ENCODE data around the gene FAM13A. TPM values are rescaled to one million over a fixed set of nuclear protein-coding genes. Genes with fewer than 3 reads are reported as not detected.
"Not testable (repeated sequence)": the region's sequence is repeated elsewhere in the genome, so short reads cannot be mapped to it uniquely, and the experiment has no call there.

The FAM13A gene
- total and polyA plus RNA-seq, 10 donors = 2.7 to 24.9 (median 18.3) TPM

DNA sequence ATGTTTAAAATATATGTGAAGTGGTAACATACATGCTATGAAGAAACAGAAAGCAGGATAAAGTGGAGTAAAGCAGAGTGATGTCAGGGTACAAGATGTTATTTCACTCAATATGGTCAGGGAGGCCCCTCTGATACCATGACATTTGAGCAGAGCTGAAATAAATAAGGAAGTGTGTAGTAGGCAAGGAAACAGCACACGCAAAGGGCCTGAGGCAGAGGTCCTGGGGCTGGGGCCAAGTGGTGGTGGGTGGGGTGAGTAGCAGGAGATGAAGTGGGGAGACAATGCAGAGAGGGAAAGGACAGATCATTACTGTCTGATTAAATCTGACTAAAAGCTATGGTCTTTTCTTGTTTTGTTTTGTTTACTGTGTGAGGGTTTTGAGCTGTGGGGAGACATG, 61.1 kb downstream of the FAM13A start:
- H3K9me3 ChIP-seq = no peaks in the 10 kb centered on the region
- H3K36me3 ChIP-seq = no peaks in the 10 kb centered on the region
- H3K27me3 ChIP-seq (replicated peaks in 1 of 7) = no peaks in the 10 kb centered on the region
- TF ChIP-seq, protein P1, sequence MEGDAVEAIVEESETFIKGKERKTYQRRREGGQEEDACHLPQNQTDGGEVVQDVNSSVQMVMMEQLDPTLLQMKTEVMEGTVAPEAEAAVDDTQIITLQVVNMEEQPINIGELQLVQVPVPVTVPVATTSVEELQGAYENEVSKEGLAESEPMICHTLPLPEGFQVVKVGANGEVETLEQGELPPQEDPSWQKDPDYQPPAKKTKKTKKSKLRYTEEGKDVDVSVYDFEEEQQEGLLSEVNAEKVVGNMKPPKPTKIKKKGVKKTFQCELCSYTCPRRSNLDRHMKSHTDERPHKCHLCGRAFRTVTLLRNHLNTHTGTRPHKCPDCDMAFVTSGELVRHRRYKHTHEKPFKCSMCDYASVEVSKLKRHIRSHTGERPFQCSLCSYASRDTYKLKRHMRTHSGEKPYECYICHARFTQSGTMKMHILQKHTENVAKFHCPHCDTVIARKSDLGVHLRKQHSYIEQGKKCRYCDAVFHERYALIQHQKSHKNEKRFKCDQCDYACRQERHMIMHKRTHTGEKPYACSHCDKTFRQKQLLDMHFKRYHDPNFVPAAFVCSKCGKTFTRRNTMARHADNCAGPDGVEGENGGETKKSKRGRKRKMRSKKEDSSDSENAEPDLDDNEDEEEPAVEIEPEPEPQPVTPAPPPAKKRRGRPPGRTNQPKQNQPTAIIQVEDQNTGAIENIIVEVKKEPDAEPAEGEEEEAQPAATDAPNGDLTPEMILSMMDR (IDR thresholded peaks at IDR 0.05 in 8 of 11, conservative IDR thresholded peaks at IDR 0.05 in 3 of 11) = no peak
- TF ChIP-seq POLR2A (IDR thresholded peaks at IDR 0.05) (no peak), POLR2AphosphoS5 (IDR thresholded peaks at IDR 0.05) (no peak)
- no peak for DNase-seq
- H3K4me3 ChIP-seq = no peak overlapping the region
- WGBS, 5 donors = 88 to 96% (median 94%) methylated on average over 1 of the region's 1 CpG
- no peak overlapping the region for H3K27ac ChIP-seq
- intact Hi-C loops (cut with DNase I; ENCODE audit: low total_unique reads) = no loop called here
- H3K4me1 ChIP-seq = no peaks in the 10 kb centered on the region

GRCh38 chr4:88995257-88995656, 61.7 kb downstream of the FAM13A start:
- H3K9me3 ChIP-seq; DNase-seq; H3K27ac ChIP-seq; H3K36me3 ChIP-seq; intact Hi-C loops (cut with DNase I; ENCODE audit: low total_unique reads); H3K4me1 ChIP-seq; H3K4me3 ChIP-seq; H3K27me3 ChIP-seq (replicated peaks in 1 of 7): not testable (repeated sequence)
- WGBS, 5 donors = 86 to 100% (median 98%) methylated on average over 1 of the region's 1 CpG

- Histone ChIP-seq H3K36me3 (no peaks in the 10 kb centered on the region), H3K4me1 (no peaks in the 10 kb centered on the region), H3K27me3 (replicated peaks in 1 of 7) (no peaks in the 10 kb centered on the region), H3K27ac (no peak overlapping the region), H3K9me3 (no peaks in the 10 kb centered on the region), H3K4me3 (no peak overlapping the region)
- TF ChIP-seq POLR2A (IDR thresholded peaks at IDR 0.05) = no peak
- TF ChIP-seq, protein P1 (IDR thresholded peaks at IDR 0.05 in 8 of 11, conservative IDR thresholded peaks at IDR 0.05 in 3 of 11) = no peak
- no peak for TF ChIP-seq POLR2AphosphoS5 (IDR thresholded peaks at IDR 0.05)
- intact Hi-C loops (cut with DNase I; ENCODE audit: low total_unique reads) = no loop called here
- WGBS, 5 donors = 88 to 96% (median 89%) methylated on average over 2 of the region's 2 CpGs
- DNase-seq = no peak
Measured at GRCh38 chr4:88993246-88993645, 63.7 kb downstream of the FAM13A start.

DNA sequence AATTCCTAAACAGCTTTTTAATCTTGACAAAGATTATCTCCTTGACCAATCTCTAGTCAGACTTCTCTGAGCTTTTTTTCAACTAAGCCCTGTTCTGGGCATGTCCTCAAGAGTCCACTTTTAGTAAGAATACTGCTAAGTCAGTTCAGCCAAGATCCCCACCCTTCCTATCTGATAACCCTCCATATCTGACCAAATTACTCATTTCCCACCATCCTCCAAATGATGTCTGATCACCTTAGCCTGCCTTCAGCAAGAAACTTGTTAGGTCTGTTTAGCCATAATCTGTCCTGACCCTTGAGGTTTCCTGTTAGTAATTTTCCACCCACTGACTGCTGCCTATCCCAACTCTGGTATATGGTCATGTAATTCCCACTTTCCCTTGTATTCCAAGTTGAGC, 65.2 kb downstream of the FAM13A start:
- H3K4me3 ChIP-seq = no peak overlapping the region
- H3K9me3 ChIP-seq = no peaks in the 10 kb centered on the region
- no peaks in the 10 kb centered on the region for H3K27me3 ChIP-seq (replicated peaks in 1 of 7)
- TF ChIP-seq, protein P1 (IDR thresholded peaks at IDR 0.05 in 8 of 11, conservative IDR thresholded peaks at IDR 0.05 in 3 of 11) = no peak
- TF ChIP-seq POLR2AphosphoS5 (IDR thresholded peaks at IDR 0.05) (no peak), POLR2A (IDR thresholded peaks at IDR 0.05) (no peak)
- DNase-seq = no peak
- intact Hi-C loops (cut with DNase I; ENCODE audit: low total_unique reads) = no loop called here
- no peaks in the 10 kb centered on the region for H3K36me3 ChIP-seq
- no peak overlapping the region for H3K27ac ChIP-seq
- H3K4me1 ChIP-seq = no peaks in the 10 kb centered on the region

DNA sequence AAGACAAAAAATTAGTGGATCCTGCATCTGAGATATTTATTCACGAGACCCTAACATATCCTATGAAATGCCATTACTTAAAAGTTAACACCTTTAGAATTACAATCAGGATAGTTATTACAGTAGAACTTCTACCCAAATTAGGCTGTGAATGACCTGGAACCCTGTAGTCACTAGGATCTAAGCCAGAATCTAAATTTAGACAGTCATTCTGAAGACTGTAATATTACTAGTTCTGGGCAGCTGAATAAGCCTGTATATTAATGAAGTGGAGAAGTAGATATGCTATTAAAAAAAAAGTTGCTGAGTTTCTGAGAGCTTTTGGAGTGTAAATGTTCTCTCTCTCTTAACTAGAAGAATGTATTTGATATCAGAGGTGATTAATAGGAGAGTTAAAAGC, 67.0 kb downstream of the FAM13A start:
- WGBS, 5 donors = 86 to 96% (median 93%) methylated on average over 1 of the region's 1 CpG
- intact Hi-C loops (cut with DNase I; ENCODE audit: low total_unique reads) = no loop called here

More for the DNA sequence above, 67.0 kb downstream of the FAM13A start:
- H3K36me3 ChIP-seq = no peaks in the 10 kb centered on the region
- H3K4me1 ChIP-seq = no peaks in the 10 kb centered on the region
- no peaks in the 10 kb centered on the region for H3K27me3 ChIP-seq (replicated peaks in 1 of 7)
- H3K27ac ChIP-seq = no peak overlapping the region
- H3K9me3 ChIP-seq = no peaks in the 10 kb centered on the region
- no peak for DNase-seq
- no peak overlapping the region for H3K4me3 ChIP-seq
- TF ChIP-seq POLR2A (IDR thresholded peaks at IDR 0.05) (no peak), POLR2AphosphoS5 (IDR thresholded peaks at IDR 0.05) (no peak)
- TF ChIP-seq, protein P1 (IDR thresholded peaks at IDR 0.05 in 8 of 11, conservative IDR thresholded peaks at IDR 0.05 in 3 of 11) = no peak
